IMR-90 (cell line): Measurements from ENCODE around the gene ESR1. TPM values are rescaled to one million over a fixed set of nuclear protein-coding genes. Genes with fewer than 3 reads are reported as not detected.

Experiments used
- ATAC-seq: fragments of 200-7000 bp; cut with Tn5 transposase; 2 replicates; pipeline ENCODE4 v1.9.1; 2020; ENCODE audit warnings: low read depth, mild to moderate bottlenecking, moderate library complexity
- BruUV-seq: library from RNA; stranded (reverse); fragments of 400-500 nt; replicated peaks from 2 replicates; lab custom pipeline; 2021; lab: Mats Ljungman, UMichigan
- CTCF ChIA-PET: fragments of 300-600 bp; formaldehyde crosslinking; extraction: SDS; loops from one replicate; lab custom pipeline; 2021; ENCODE audit warnings: antibody characterized with exemption; lab: Yijun Ruan, JAX
- POLR2A ChIA-PET: fragments of 300-600 bp; sonication (Branson Sonifier 250); formaldehyde crosslinking; loops from one replicate; lab custom pipeline; 2022; ENCODE audit warnings: antibody characterized with exemption; ENCODE audit not compliant: unreplicated experiment; lab: Charles Lee
- DNase-seq: peaks from one replicate; pipeline ENCODE4 v3.0.0; 2013
- H2AFZ ChIP-seq: replicated peaks from 2 replicates; pipeline ENCODE3; 2013; ENCODE audit warnings: low read length, mild to moderate bottlenecking; ENCODE audit not compliant: poor library complexity
- H2AK5ac ChIP-seq: 2 replicates; pipeline ENCODE4 v1.6.1; 2013; ENCODE audit warnings: low read depth, low read length, inconsistent platforms
- H2AK9ac ChIP-seq: replicated peaks from 2 replicates; pipeline ENCODE3; 2013; ENCODE audit warnings: mild to moderate bottlenecking, low read depth, low read length, moderate library complexity; ENCODE audit not compliant: poor library complexity
- H2BK120ac ChIP-seq: 2 replicates; pipeline ENCODE4 v1.6.1; 2013; ENCODE audit warnings: low read depth, low read length, inconsistent platforms
- H2BK15ac ChIP-seq: 3 replicates; pipeline ENCODE4 v1.6.1; 2013; ENCODE audit warnings: low read depth, low read length, inconsistent platforms
- H2BK20ac ChIP-seq: 2 replicates; pipeline ENCODE4 v1.6.1; 2013; ENCODE audit warnings: low read depth, mild to moderate bottlenecking, inconsistent platforms, low read length, moderate library complexity
- H2BK5ac ChIP-seq: 2 replicates; pipeline ENCODE4 v1.6.1; 2013; ENCODE audit warnings: mild to moderate bottlenecking, low read depth, low read length, inconsistent platforms; ENCODE audit not compliant: poor library complexity, severe bottlenecking
- H3K14ac ChIP-seq: replicated peaks from 2 replicates; pipeline ENCODE4 v1.6.1; 2013; ENCODE audit warnings: low read depth, low read length, inconsistent platforms
- H3K18ac ChIP-seq: 2 replicates; pipeline ENCODE4 v1.6.1; 2013; ENCODE audit warnings: low read depth, low read length, control low read depth
- H3K23ac ChIP-seq: 2 replicates; pipeline ENCODE4 v1.6.1; 2013; ENCODE audit warnings: low read depth, low read length, inconsistent platforms
- H3K27ac ChIP-seq: 2 replicates; pipeline ENCODE4 v1.5.1; 2013; ENCODE audit warnings: mild to moderate bottlenecking, control low read depth, low read length; ENCODE audit not compliant: insufficient read depth
- H3K27me3 ChIP-seq: 2 replicates; pipeline ENCODE4 v1.6.1; 2013; ENCODE audit warnings: low read length; ENCODE audit not compliant: control insufficient read depth, insufficient read depth
- H3K36me3 ChIP-seq: 2 replicates; pipeline ENCODE4 v1.6.1; 2013; ENCODE audit warnings: low read length, mixed read lengths; ENCODE audit not compliant: control insufficient read depth, insufficient read depth
- H3K4ac ChIP-seq: 2 replicates; pipeline ENCODE4 v1.6.1; 2013; ENCODE audit warnings: low read depth, low read length, inconsistent platforms
- H3K4me1 ChIP-seq: 2 replicates; pipeline ENCODE4 v1.6.1; 2013; ENCODE audit warnings: low read length, mixed read lengths; ENCODE audit not compliant: control insufficient read depth, insufficient read depth
- H3K4me2 ChIP-seq: 2 replicates; pipeline ENCODE4 v1.6.1; 2013; ENCODE audit warnings: low read depth, mild to moderate bottlenecking, control low read depth, low read length, moderate library complexity
- H3K4me3 ChIP-seq: 2 replicates; pipeline ENCODE4 v1.5.1; 2013; ENCODE audit warnings: low read depth, mild to moderate bottlenecking, control low read depth, low read length, moderate library complexity; ENCODE audit not compliant: insufficient read depth
- H3K56ac ChIP-seq: 2 replicates; pipeline ENCODE4 v1.6.1; 2013; ENCODE audit warnings: low read length, inconsistent platforms; ENCODE audit not compliant: insufficient read depth; ENCODE audit errors: extremely low read depth
- H3K79me1 ChIP-seq, 2 experiments: 2 replicates each; pipeline ENCODE4 v1.6.1; 2013; ENCODE audit warnings: low read length in 2 of 2, inconsistent platforms in 1 of 2, low read depth in 1 of 2
- H3K9ac ChIP-seq: 2 replicates; pipeline ENCODE4 v1.6.1; 2013; ENCODE audit warnings: low read depth, low read length, control low read depth
- H3K9me1 ChIP-seq: 2 replicates; pipeline ENCODE4 v1.6.1; 2013; ENCODE audit warnings: low read length, inconsistent platforms; ENCODE audit not compliant: insufficient read depth
- H3K9me3 ChIP-seq: 2 replicates; pipeline ENCODE4 v1.6.1; 2013; ENCODE audit warnings: low read length; ENCODE audit not compliant: control insufficient read depth, insufficient read depth
- H4K20me1 ChIP-seq: 2 replicates; pipeline ENCODE4 v1.6.1; 2013; ENCODE audit warnings: low read length, inconsistent platforms; ENCODE audit not compliant: insufficient read depth
- H4K5ac ChIP-seq: 2 replicates; pipeline ENCODE4 v1.6.1; 2013; ENCODE audit warnings: mild to moderate bottlenecking, low read depth, low read length, control low read depth
- H4K8ac ChIP-seq, 2 experiments: 2 replicates each; pipeline ENCODE4 v1.6.1; 2013; ENCODE audit warnings: low read depth in 2 of 2, low read length in 2 of 2, control low read depth in 1 of 2, inconsistent platforms in 1 of 2
- H4K91ac ChIP-seq: 2 replicates; pipeline ENCODE4 v1.6.1; 2013; ENCODE audit warnings: low read depth, low read length, inconsistent platforms; ENCODE audit not compliant: insufficient read depth
- BHLHE40 ChIP-seq: fragments of 150-350 bp; IDR thresholded peaks from 2 replicates; pipeline ENCODE4 v1.6.1; 2016; ENCODE audit warnings: mild to moderate bottlenecking, low read depth, low read length
- CEBPB ChIP-seq: IDR thresholded peaks from 2 replicates; pipeline ENCODE4 v1.6.1; 2012; ENCODE audit warnings: low read depth, low read length, improper control_type of control experiment
- CHD1 ChIP-seq: IDR thresholded peaks from 2 replicates; pipeline ENCODE4 v1.6.1; 2012; ENCODE audit warnings: low read depth, low read length, improper control_type of control experiment
- FOS ChIP-seq: fragments of 150-350 bp; IDR thresholded peaks from 2 replicates; pipeline ENCODE4 v1.6.1; 2016; ENCODE audit warnings: low read depth, low read length
- MAFK ChIP-seq: IDR thresholded peaks from 2 replicates; pipeline ENCODE4 v1.6.1; 2012; ENCODE audit warnings: low read depth, low read length, improper control_type of control experiment
- MAZ ChIP-seq: IDR thresholded peaks from 2 replicates; pipeline ENCODE4 v1.6.1; 2012; ENCODE audit warnings: low read depth, mild to moderate bottlenecking, low read length, improper control_type of control experiment, moderate library complexity, borderline replicate concordance
- MXI1 ChIP-seq: IDR thresholded peaks from 2 replicates; pipeline ENCODE4 v1.6.1; 2012; ENCODE audit warnings: low read depth, mild to moderate bottlenecking, low read length, moderate library complexity, borderline replicate concordance
- NFE2L2 ChIP-seq: fragments of 150-350 bp; IDR thresholded peaks from 2 replicates; pipeline ENCODE4 v1.6.1; 2016; ENCODE audit warnings: low read depth, mild to moderate bottlenecking, low read length
- POLR2A ChIP-seq: IDR thresholded peaks from 2 replicates; pipeline ENCODE4 v1.6.1; 2012; ENCODE audit warnings: mild to moderate bottlenecking, low read depth, low read length
- RAD21 ChIP-seq: IDR thresholded peaks from 2 replicates; pipeline ENCODE4 v1.6.1; 2012; ENCODE audit warnings: low read length, improper control_type of control experiment
- RCOR1 ChIP-seq: IDR thresholded peaks from 2 replicates; pipeline ENCODE4 v1.6.1; 2012; ENCODE audit warnings: mild to moderate bottlenecking, low read length, improper control_type of control experiment; ENCODE audit not compliant: insufficient replicate concordance
- RFX5 ChIP-seq: IDR thresholded peaks from 2 replicates; pipeline ENCODE4 v1.8.0; 2012; ENCODE audit warnings: low read depth, mild to moderate bottlenecking, low read length, moderate library complexity
- SMC3 ChIP-seq: fragments of 150-350 bp; IDR thresholded peaks from 2 replicates; pipeline ENCODE4 v1.6.1; 2016; ENCODE audit warnings: low read depth, mild to moderate bottlenecking, antibody characterized with exemption, low read length, moderate library complexity
- WGBS, 2 experiments: methylation state at CpG; one replicate each; pipeline versions ENCODE4 v1.1.5 to v1.1.7; 2013; ENCODE audit warnings: missing lambda C conversion rate in 2 of 2; ENCODE audit not compliant: insufficient read length in 1 of 2; ENCODE audit errors: extremely low coverage in 2 of 2; 5-methylcytosine and 5-hydroxymethylcytosine counted together
- dilution Hi-C: fragments of 300-500 bp; cut with HindIII; formaldehyde crosslinking; loops from one replicate; pipeline ENCODE4 v1.14.3; 2018; ENCODE audit warnings: low sequenced_read_pairs; ENCODE audit not compliant: unreplicated experiment
- in situ Hi-C: fragments of 300-500 bp; cut with MboI; formaldehyde crosslinking; loops from 3 replicates; pipeline ENCODE4 v1.14.3; 2019; ENCODE audit warnings: low sequenced_read_pairs, inconsistent platforms, mixed read lengths
- intact Hi-C: fragments of 100-400 bp; cut with micrococcal nuclease; formaldehyde crosslinking; loops from 2 replicates; pipeline ENCODE4 v1.10.0; 2022
- polyA plus RNA-seq, 3 experiments: library from polyadenylated mRNA; depleted of rRNA; stranded (reverse); fragments of >200 nt; gene quantifications; 2 replicates each; pipeline ENCODE4 v1.2.3, GENCODE V29; 2012; ENCODE audit warnings: low replicate concordance in 1 of 3
- total RNA-seq: library from RNA; depleted of rRNA; stranded (reverse); fragments of >200 nt; gene quantifications from 2 replicates; pipeline ENCODE4 v1.2.3, GENCODE V29; 2012
- TF ChIP-seq, protein P1 (sequence below): conservative IDR thresholded peaks from 2 replicates; pipeline ENCODE4 v1.5.1; 2012; ENCODE audit warnings: mild to moderate bottlenecking, low read depth, low read length, improper control_type of control experiment
- TF ChIP-seq, protein P2 (sequence below): fragments of 150-350 bp; IDR thresholded peaks from 2 replicates; pipeline ENCODE4 v1.6.1; 2017; ENCODE audit warnings: mild to moderate bottlenecking, antibody characterized with exemption, low read length, low read depth
- TF ChIP-seq, protein P3 (sequence below): fragments of 150-350 bp; IDR thresholded peaks from 2 replicates; pipeline ENCODE4 v1.6.1; 2016; ENCODE audit warnings: low read depth, mild to moderate bottlenecking, low read length, moderate library complexity, borderline replicate concordance

The ESR1 gene
- total and polyA plus RNA-seq, 2 of the 4 experiments (the other 2 are of a cell fraction) = not detected

DNA sequence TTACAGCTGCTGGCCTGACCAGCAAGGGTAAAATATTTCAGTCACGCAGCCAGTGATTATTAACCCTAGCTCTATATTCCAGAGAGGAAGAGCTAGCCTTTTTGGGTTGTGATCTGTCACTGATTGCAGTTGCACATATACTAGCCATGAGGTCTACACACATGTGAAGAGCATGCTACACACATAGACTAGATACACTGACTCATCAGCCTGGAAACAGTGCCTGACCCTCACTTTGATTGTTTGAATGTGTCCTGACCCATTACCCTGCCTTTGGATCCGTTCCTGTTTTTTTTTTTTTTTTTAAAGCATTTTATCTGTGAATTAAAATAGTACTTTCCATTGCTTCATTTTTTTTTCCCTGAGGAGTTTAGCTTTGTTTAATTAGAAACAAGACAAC is 50.8 kb downstream of the ESR1 start:
- no peak overlapping the region for H3K18ac ChIP-seq
- H3K4me3 ChIP-seq = no peak overlapping the region
- H3K27ac ChIP-seq = no peak overlapping the region
- no peaks in the 10 kb centered on the region for H3K79me1 ChIP-seq
- WGBS, 2 experiments = no CpG with 5 or more reads among the region's 2 CpGs
- no peak overlapping the region for H4K5ac ChIP-seq
- no peaks in the 10 kb centered on the region for H3K36me3 ChIP-seq
- TF ChIP-seq POLR2A (no peak), CHD1 (no peak), RCOR1 (no peak), MAFK (no peak), MAZ (no peak), NFE2L2 (no peak), FOS (no peak), MXI1 (no peak), SMC3 (no peak), RFX5 (no peak), BHLHE40 (no peak), CEBPB (no peak), RAD21 (no peak)
- TF ChIP-seq, protein P1, sequence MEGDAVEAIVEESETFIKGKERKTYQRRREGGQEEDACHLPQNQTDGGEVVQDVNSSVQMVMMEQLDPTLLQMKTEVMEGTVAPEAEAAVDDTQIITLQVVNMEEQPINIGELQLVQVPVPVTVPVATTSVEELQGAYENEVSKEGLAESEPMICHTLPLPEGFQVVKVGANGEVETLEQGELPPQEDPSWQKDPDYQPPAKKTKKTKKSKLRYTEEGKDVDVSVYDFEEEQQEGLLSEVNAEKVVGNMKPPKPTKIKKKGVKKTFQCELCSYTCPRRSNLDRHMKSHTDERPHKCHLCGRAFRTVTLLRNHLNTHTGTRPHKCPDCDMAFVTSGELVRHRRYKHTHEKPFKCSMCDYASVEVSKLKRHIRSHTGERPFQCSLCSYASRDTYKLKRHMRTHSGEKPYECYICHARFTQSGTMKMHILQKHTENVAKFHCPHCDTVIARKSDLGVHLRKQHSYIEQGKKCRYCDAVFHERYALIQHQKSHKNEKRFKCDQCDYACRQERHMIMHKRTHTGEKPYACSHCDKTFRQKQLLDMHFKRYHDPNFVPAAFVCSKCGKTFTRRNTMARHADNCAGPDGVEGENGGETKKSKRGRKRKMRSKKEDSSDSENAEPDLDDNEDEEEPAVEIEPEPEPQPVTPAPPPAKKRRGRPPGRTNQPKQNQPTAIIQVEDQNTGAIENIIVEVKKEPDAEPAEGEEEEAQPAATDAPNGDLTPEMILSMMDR = no peak
- TF ChIP-seq, protein P2, sequence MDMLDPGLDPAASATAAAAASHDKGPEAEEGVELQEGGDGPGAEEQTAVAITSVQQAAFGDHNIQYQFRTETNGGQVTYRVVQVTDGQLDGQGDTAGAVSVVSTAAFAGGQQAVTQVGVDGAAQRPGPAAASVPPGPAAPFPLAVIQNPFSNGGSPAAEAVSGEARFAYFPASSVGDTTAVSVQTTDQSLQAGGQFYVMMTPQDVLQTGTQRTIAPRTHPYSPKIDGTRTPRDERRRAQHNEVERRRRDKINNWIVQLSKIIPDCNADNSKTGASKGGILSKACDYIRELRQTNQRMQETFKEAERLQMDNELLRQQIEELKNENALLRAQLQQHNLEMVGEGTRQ = no peak
- TF ChIP-seq, protein P3, sequence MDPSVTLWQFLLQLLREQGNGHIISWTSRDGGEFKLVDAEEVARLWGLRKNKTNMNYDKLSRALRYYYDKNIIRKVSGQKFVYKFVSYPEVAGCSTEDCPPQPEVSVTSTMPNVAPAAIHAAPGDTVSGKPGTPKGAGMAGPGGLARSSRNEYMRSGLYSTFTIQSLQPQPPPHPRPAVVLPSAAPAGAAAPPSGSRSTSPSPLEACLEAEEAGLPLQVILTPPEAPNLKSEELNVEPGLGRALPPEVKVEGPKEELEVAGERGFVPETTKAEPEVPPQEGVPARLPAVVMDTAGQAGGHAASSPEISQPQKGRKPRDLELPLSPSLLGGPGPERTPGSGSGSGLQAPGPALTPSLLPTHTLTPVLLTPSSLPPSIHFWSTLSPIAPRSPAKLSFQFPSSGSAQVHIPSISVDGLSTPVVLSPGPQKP = no peak
- no peak overlapping the region for H2AFZ ChIP-seq
- no peaks in the 10 kb centered on the region for H3K27me3 ChIP-seq
- no peaks in the 10 kb centered on the region for H3K9me1 ChIP-seq
- intact Hi-C loops (no loop called here), in situ Hi-C loops (no loop called here), dilution Hi-C loops (no loop called here)
- no peaks in the 10 kb centered on the region for H4K20me1 ChIP-seq
- H2BK20ac ChIP-seq = no peak overlapping the region
- CTCF ChIA-PET = no interaction called here
- H2AK5ac ChIP-seq = no peak overlapping the region
- no peak overlapping the region for H3K4ac ChIP-seq
- H3K4me1 ChIP-seq = no peaks in the 10 kb centered on the region
- BruUV-seq = no TSS peak
- no peak overlapping the region for H3K14ac ChIP-seq
- peaks cover 2% of the 10 kb centered on the region; the same call in 1 of the 2 replicates for H3K9me3 ChIP-seq
- H4K91ac ChIP-seq = no peak overlapping the region
- no peak overlapping the region for H3K56ac ChIP-seq
- H3K9ac ChIP-seq = no peak overlapping the region
- no peak overlapping the region for H2AK9ac ChIP-seq
- no peak overlapping the region for H4K8ac ChIP-seq
- no peak overlapping the region for H2BK15ac ChIP-seq
- POLR2A ChIA-PET = no interaction called here
- no peak overlapping the region for H3K23ac ChIP-seq
- H3K4me2 ChIP-seq = no peak overlapping the region
- ATAC-seq = no peak
- H2BK5ac ChIP-seq = no peak overlapping the region
- H2BK120ac ChIP-seq = no peak overlapping the region
- DNase-seq = no peak
